ENCODE results near the gene TSHZ1.

TSHZ1 gene

DNA sequence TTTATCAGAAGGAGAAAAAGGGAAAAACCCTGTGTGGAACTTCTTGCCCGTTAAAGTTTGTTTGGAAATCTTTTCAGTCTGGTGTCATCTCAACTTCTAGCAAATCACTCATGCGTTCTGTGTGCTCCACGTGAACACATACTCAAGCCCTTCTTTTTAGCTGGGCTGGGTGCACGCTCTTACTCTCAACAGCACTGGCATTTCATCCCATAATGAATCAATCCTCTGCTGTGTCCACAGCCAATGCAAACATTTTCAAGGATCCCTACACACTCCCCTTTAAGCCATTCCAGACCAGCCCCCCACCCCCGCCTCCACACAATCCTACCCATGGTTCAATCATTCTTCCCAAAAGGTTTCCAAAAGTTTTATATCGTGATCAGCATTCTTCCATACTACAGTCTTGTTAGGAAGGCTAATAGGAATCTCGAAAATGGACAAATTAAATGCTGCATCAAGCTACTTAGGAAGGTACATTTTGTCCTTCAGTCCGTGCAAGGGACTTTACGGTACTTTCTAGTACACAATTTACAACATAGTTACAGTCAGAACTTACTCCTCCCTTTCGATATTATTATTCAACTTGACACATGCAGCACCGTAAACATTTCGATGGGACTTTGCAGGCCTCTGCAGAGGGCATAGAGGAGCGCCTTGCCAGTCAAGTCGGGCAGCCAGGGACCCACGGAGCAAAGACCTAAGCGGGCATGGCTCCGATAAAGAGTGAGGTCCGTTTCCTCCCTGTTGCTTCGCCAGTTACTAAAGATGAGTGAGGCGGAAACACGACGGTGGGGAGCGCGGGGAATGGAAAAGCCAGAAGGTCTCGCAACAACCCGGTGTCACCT, 3.1 kb upstream of the TSHZ1 start:
- H3K4me3 ChIP-seq (replicated peaks; ENCODE audit: low read depth, low read length): peak overlapping the region; percentile 96
- TF ChIP-seq, protein P1, sequence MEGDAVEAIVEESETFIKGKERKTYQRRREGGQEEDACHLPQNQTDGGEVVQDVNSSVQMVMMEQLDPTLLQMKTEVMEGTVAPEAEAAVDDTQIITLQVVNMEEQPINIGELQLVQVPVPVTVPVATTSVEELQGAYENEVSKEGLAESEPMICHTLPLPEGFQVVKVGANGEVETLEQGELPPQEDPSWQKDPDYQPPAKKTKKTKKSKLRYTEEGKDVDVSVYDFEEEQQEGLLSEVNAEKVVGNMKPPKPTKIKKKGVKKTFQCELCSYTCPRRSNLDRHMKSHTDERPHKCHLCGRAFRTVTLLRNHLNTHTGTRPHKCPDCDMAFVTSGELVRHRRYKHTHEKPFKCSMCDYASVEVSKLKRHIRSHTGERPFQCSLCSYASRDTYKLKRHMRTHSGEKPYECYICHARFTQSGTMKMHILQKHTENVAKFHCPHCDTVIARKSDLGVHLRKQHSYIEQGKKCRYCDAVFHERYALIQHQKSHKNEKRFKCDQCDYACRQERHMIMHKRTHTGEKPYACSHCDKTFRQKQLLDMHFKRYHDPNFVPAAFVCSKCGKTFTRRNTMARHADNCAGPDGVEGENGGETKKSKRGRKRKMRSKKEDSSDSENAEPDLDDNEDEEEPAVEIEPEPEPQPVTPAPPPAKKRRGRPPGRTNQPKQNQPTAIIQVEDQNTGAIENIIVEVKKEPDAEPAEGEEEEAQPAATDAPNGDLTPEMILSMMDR (IDR thresholded peaks at IDR 0.05; ENCODE audit: low read depth, low read length, missing control alignments): no peak
- DNase-seq (ENCODE audit: extremely low read depth, low read depth): no peak

DNA sequence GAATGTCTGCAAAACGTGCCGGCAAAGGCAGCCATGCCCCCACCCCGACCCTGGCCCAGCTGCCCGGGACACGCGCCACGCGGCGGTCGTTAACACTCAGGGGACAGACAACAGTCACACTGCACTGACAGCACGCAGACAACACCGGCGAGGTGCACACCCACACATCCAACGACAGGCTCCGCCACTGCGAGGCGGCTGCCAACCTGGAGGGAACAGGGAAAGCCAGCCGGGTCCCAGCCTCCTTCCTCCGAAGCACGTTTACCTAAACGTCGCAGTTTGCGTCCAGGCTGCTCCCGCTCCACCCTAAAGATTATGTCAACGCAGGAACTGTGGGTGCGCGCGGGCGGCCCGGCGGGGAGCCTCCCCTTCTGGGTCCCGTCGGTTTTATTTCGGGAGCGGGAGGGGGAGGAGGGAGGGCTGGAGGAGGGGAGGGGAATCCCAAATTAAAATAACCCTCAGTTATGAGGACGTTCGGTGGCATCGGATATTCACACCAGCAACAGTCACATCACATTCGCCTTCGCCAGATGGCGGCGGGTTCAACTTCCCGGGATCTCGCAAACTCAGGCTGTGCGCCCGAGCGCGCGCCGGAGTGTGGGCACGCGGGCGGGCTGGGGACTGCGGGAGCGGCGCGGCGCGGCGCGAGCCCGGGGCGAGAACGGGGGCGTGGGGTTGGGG, 2.3 kb upstream of the TSHZ1 start:
- no peak for DNase-seq (ENCODE audit: extremely low read depth, low read depth)
- H3K4me3 ChIP-seq (replicated peaks; ENCODE audit: low read depth, low read length): peak overlapping the region; percentile 96
- TF ChIP-seq, protein P1 (IDR thresholded peaks at IDR 0.05; ENCODE audit: low read depth, low read length, missing control alignments): no peak

DNA sequence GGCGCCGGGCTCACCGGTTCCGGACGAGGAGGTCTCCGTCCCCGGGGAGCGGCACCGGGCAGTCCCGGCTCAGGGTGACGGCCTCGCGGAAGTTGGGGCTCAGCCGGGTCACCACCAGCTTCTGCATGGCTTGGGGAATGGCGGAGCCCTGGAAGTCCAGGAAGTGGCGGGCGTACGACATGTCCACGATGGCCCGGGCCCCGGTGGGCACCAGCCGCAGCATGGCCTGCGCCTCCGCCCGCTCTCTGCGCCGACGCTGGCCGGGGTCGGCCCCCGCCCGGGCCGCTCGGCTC, 1.8 kb upstream of the TSHZ1 start:
- no peak for DNase-seq (ENCODE audit: extremely low read depth, low read depth)
- TF ChIP-seq, protein P1 (IDR thresholded peaks at IDR 0.05; ENCODE audit: low read depth, low read length, missing control alignments): no peak
- peak overlapping the region; percentile 96 for H3K4me3 ChIP-seq (replicated peaks; ENCODE audit: low read depth, low read length)

DNA sequence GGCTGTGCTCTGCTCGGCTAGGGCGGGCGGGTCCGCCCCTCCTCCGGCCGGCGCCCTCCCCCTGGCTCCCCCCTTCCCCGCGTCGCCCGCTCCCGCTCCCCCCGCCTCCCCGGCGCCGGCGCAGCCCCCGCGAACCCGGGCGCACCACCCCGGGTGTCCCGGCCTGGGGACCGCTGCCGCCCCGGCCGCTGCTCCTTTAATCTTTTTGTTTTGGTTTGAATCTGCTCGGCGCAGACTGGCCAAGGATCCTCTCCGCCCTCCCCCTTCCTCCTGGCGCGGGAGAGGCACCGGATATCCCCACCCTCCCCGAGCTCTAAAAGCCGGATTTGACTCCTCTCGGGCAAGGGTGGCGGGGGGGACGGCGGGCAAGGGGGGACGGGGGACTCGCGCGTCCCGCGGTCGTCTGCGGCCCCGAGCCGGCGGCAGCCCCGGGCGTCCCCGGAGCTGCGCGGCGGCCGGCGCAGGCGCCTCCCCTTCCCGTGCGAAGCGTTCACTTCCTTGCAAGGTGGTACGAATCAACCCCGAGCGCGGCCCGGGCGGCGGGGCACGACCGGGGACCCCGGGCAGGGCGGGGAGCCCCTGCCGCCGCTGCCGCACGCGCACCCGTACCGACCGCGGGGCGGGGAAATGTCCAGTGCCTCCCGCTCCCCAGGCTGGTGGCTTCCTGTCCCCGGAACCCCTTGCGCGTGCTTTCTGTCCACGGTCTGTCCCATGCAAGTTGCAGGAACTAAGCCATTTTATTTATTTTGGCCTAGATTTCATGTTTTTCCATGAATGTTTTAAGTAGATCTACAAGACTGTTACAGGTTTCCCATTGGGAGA, 1.3 kb upstream of the TSHZ1 start, which contains the start of gene PTGR3:
PTGR3 (minus strand) TSS at position 11 of the 822 bp plus-strand sequence. CDS start 81 bp downstream, outside the sequence.
- TF ChIP-seq, protein P1 (IDR thresholded peaks at IDR 0.05; ENCODE audit: low read depth, low read length, missing control alignments): no peak
- peak within 1 kb of the TSS; percentile 96 for H3K4me3 ChIP-seq (replicated peaks; ENCODE audit: low read depth, low read length)

DNA sequence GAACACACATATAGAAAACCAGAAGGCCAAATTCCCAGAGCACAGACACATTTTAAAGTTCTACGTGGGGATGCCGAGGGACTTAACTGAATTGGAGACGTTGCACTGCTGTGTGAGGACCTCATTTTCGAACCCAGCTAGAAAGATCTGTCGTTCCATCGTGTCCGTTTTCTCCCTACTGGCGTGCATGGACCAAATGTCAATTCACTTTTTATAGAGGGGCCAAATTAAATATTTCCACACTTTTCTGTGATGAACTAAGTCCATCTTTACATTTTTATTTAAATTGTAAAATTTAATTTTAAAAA, 692 bp upstream of the TSHZ1 start:
- TF ChIP-seq, protein P1 (IDR thresholded peaks at IDR 0.05; ENCODE audit: low read depth, low read length, missing control alignments): no peak
- H3K4me3 ChIP-seq (replicated peaks; ENCODE audit: low read depth, low read length): peak overlapping the region; percentile 96
- DNase-seq (ENCODE audit: extremely low read depth, low read depth): no peak

More for the DNA sequence above, 1.3 kb upstream of the TSHZ1 start, which contains the start of gene PTGR3:
- DNase-seq (ENCODE audit: extremely low read depth, low read depth): no peak

DNA sequence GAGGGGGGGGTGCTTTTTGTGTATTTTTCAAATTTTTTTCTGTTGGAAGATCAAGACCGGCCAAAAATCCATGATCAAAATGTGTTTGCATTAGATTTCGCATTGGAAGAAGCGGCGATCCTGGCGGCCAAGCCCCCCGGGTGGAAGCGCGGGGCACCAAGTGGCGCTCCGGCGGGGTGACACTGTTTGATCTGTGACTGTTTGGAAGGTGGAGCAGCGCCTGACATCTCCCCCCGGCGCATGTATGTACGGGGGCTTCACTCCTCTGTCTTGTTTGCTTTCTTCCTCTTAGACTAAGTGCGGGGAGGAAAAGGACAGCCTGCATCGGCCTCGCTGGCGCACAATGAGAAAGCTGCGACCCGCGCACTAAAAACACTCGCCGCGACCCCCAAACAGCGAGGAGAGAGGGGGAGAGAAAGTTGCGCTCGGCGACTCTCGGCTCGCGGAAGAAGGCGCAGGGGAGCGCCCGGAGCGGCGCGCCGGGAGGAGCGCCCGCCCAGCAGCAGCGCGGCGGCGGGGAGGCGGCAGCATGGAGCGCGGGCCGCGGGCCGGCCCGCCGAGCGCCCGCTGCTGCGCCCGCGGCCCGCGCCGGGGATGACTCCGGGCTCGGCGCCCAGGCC, 515 bp downstream of the TSHZ1 start:
- TF ChIP-seq, protein P1 (IDR thresholded peaks at IDR 0.05; ENCODE audit: low read depth, low read length, missing control alignments): no peak
- peak overlapping the region; percentile 96 for H3K4me3 ChIP-seq (replicated peaks; ENCODE audit: low read depth, low read length)
- DNase-seq (ENCODE audit: extremely low read depth, low read depth): no peak

Measured in HFF-Myc (cell line).